Mesodermal cell (in vitro differentiated cells): ENCODE results near the gene GGA1.

ENCODE experiments used
- H3K27ac ChIP-seq: 2 replicates; pipeline ENCODE4 v1.7.0; 2013; ENCODE audit warnings: mild to moderate bottlenecking, low read depth, low read length, moderate library complexity; ENCODE audit not compliant: severe bottlenecking
- H3K36me3 ChIP-seq: 2 replicates; pipeline ENCODE4 v1.7.1; 2013; ENCODE audit warnings: mild to moderate bottlenecking, low read length, moderate library complexity; ENCODE audit not compliant: control insufficient read depth, insufficient read depth
- H3K4me1 ChIP-seq: one replicate; pipeline ENCODE4 v1.7.1; 2013; ENCODE audit warnings: mild to moderate bottlenecking, low read length; ENCODE audit not compliant: insufficient read depth, control insufficient read depth, poor library complexity, severe bottlenecking
- H3K4me3 ChIP-seq: 2 replicates; pipeline ENCODE4 v1.7.0; 2013; ENCODE audit warnings: low read length, control low read depth, mild to moderate bottlenecking; ENCODE audit not compliant: insufficient read depth, poor library complexity, severe bottlenecking; ENCODE audit errors: extremely low read depth
- H3K9me3 ChIP-seq: 2 replicates; pipeline ENCODE4 v1.7.1; 2013; ENCODE audit warnings: mild to moderate bottlenecking, low read length, moderate library complexity; ENCODE audit not compliant: control insufficient read depth
- WGBS, 2 experiments: methylation state at CpG; one replicate each; pipeline ENCODE4 v1.1.5; 2013; ENCODE audit warnings: missing lambda C conversion rate in 2 of 2; ENCODE audit not compliant: insufficient coverage in 2 of 2; 5-methylcytosine and 5-hydroxymethylcytosine counted together

GGA1 gene

GRCh38 chr22:37610480-37611129, 2.0 kb downstream of the GGA1 start:
- peaks cover 5% of the 10 kb centered on the region for H3K4me1 ChIP-seq
- H3K9me3 ChIP-seq: no peaks in the 10 kb centered on the region
- WGBS, 2 experiments: 88 to 99% methylated on average over 7 to 13 of the region's 15 CpGs
- peaks cover 21% of the 10 kb centered on the region for H3K36me3 ChIP-seq
- no peak overlapping the region for H3K4me3 ChIP-seq
- no peak overlapping the region for H3K27ac ChIP-seq

- peaks cover 25% of the 10 kb centered on the region for H3K36me3 ChIP-seq
- peaks cover 5% of the 10 kb centered on the region for H3K4me1 ChIP-seq
- no peaks in the 10 kb centered on the region for H3K9me3 ChIP-seq
- no peak overlapping the region for H3K4me3 ChIP-seq
- 97 to 98% methylated on average over 5 to 6 of the region's 6 CpGs for WGBS, 2 experiments
- no peak overlapping the region for H3K27ac ChIP-seq
These were observed 2.6 kb downstream of the GGA1 start for GRCh38 chr22:37611207-37611606.

GRCh38 chr22:37616201-37617083, 7.8 kb downstream of the GGA1 start:
- no peak overlapping the region for H3K4me3 ChIP-seq
- no peaks in the 10 kb centered on the region for H3K4me1 ChIP-seq
- no peak overlapping the region for H3K27ac ChIP-seq
- 97% methylated on average over 24 to 27 of the region's 27 CpGs for WGBS, 2 experiments
- H3K9me3 ChIP-seq: no peaks in the 10 kb centered on the region
- H3K36me3 ChIP-seq: peaks cover 65% of the 10 kb centered on the region

- Histone ChIP-seq H3K36me3 (peaks cover 63% of the 10 kb centered on the region), H3K27ac (no peak overlapping the region)
These were observed 8.8 kb downstream of the GGA1 start for GRCh38 chr22:37617431-37617830.

GRCh38 chr22:37618072-37618656, 9.5 kb downstream of the GGA1 start:
- H3K4me1 ChIP-seq: no peaks in the 10 kb centered on the region
- H3K9me3 ChIP-seq: no peaks in the 10 kb centered on the region
- 95 to 99% methylated on average over 9 to 10 of the region's 14 CpGs for WGBS, 2 experiments
- no peak overlapping the region for H3K27ac ChIP-seq
- peaks cover 62% of the 10 kb centered on the region for H3K36me3 ChIP-seq
- H3K4me3 ChIP-seq: no peak overlapping the region

More at GRCh38 chr22:37617431-37617830, 8.8 kb downstream of the GGA1 start:
- Histone ChIP-seq H3K4me1 (no peaks in the 10 kb centered on the region), H3K9me3 (no peaks in the 10 kb centered on the region), H3K4me3 (no peak overlapping the region)
- WGBS, 2 experiments: 100% methylated on average over 1 of the region's 1 CpG; no CpG with 5 or more reads in 1 of the 2 experiments

- Histone ChIP-seq H3K9me3 (no peaks in the 10 kb centered on the region), H3K27ac (no peak overlapping the region), H3K4me1 (no peaks in the 10 kb centered on the region), H3K4me3 (no peak overlapping the region), H3K36me3 (peaks cover 64% of the 10 kb centered on the region)
- 91 to 92% methylated on average over 5 to 6 of the region's 6 CpGs for WGBS, 2 experiments
These were observed 10.0 kb downstream of the GGA1 start for GRCh38 chr22:37618674-37619073.

- Histone ChIP-seq H3K27ac (no peak overlapping the region), H3K4me3 (no peak overlapping the region), H3K9me3 (no peaks in the 10 kb centered on the region), H3K4me1 (no peaks in the 10 kb centered on the region), H3K36me3 (peaks cover 66% of the 10 kb centered on the region)
- WGBS, 2 experiments: 97% methylated on average over 5 of the region's 7 CpGs
These were observed 11.4 kb downstream of the GGA1 start for GRCh38 chr22:37619991-37620390.

GRCh38 chr22:37621352-37621860, 12.8 kb downstream of the GGA1 start:
- H3K4me3 ChIP-seq: no peak overlapping the region
- no peak overlapping the region for H3K27ac ChIP-seq
- H3K4me1 ChIP-seq: no peaks in the 10 kb centered on the region
- H3K9me3 ChIP-seq: no peaks in the 10 kb centered on the region
- 96 to 100% methylated on average over 8 to 11 of the region's 12 CpGs for WGBS, 2 experiments
- H3K36me3 ChIP-seq: peaks cover 70% of the 10 kb centered on the region

- H3K27ac ChIP-seq: no peak overlapping the region
- peaks cover 12% of the 10 kb centered on the region for H3K4me1 ChIP-seq
- no peak overlapping the region for H3K4me3 ChIP-seq
- H3K9me3 ChIP-seq: no peaks in the 10 kb centered on the region
- peaks cover 55% of the 10 kb centered on the region for H3K36me3 ChIP-seq
- WGBS, 2 experiments: 76 to 93% methylated on average over 19 to 21 of the region's 22 CpGs
These were observed 14.7 kb downstream of the GGA1 start for GRCh38 chr22:37623075-37624016.

- H3K9me3 ChIP-seq: no peaks in the 10 kb centered on the region
- H3K36me3 ChIP-seq: peaks cover 48% of the 10 kb centered on the region
- no peak overlapping the region for H3K27ac ChIP-seq
These were observed 15.4 kb downstream of the GGA1 start for GRCh38 chr22:37624017-37624365.

More at GRCh38 chr22:37624017-37624365, 15.4 kb downstream of the GGA1 start:
- Histone ChIP-seq H3K4me3 (no peak overlapping the region), H3K4me1 (peaks cover 12% of the 10 kb centered on the region)
- WGBS, 2 experiments: 86 to 87% methylated on average over 6 of the region's 6 CpGs
